Measurements from ENCODE around the gene GARIN3.

GARIN3 gene

GRCh38 chr5:157142317-157143126, 23.5 kb downstream of the GARIN3 start, which contains the start of gene MED7:
TSS of gene MED7 (minus strand) at chr5:157142865. CDS start at chr5:157139431, 3,434 bp downstream.
- DNase-seq: peak; percentile 99

GRCh38 chr5:157137691-157138090, 28.4 kb downstream of the GARIN3 start:
- DNase-seq: no peak

GRCh38 chr5:157132281-157132612, 33.8 kb downstream of the GARIN3 start:
- no peak for DNase-seq

- DNase-seq: peak; percentile 89
These were observed 35.1 kb downstream of the GARIN3 start for GRCh38 chr5:157130925-157131324.

GRCh38 chr5:157121709-157122108, 44.4 kb downstream of the GARIN3 start:
- no peak for DNase-seq

GRCh38 chr5:157120102-157120501, 46.0 kb downstream of the GARIN3 start:
- DNase-seq: no peak

GRCh38 chr5:157116483-157116954, 49.5 kb downstream of the GARIN3 start:
- DNase-seq: peak; percentile 66

- DNase-seq: no peak
These were observed 50.6 kb downstream of the GARIN3 start for GRCh38 chr5:157115502-157115901.

- DNase-seq: no peak
These were observed 51.1 kb downstream of the GARIN3 start for GRCh38 chr5:157115012-157115411.

GRCh38 chr5:157113002-157113401, 53.1 kb downstream of the GARIN3 start:
- peak; percentile 16 for DNase-seq

Data from hematopoietic multipotent progenitor cell treated with erythropoietin and hydrocortisone succinate and interleukin-3 and kit ligand, for 6 days (in vitro differentiated cells).